ENCODE measurements around the gene IL23R. TPM values are rescaled to one million over a fixed set of nuclear protein-coding genes. Genes with fewer than 3 reads are reported as not detected.

The IL23R gene
- total RNA-seq, 1 experiment from 2014 or later: not detected

DNA sequence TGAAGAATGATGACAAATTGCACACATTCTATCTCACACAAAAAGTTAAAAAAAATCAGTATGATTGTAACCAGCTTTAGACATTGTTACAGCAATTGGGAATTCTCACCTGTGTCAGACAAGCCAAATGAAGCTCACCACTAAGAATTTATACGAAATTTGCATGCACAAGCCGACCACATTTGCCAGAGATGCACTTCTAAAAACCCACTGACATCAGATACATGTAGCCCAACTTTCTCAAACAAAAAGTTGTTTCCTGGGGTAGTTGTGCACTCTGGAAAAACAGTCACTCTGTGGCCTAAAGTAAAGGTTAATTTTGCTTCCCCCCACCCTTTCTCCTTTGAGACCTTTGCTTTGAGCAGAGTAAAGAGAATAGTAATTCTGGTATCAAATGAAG lies 73.5 kb downstream of the IL23R start:
- Histone ChIP-seq H2BK120ac (ENCODE audit: low read depth, low read length, poor library complexity, severe bottlenecking) (no peak overlapping the region), H4K5ac (ENCODE audit: insufficient read length, low read depth, low read length) (no peak overlapping the region), H3K79me1 (ENCODE audit: insufficient read depth, low read depth, low read length, poor library complexity, severe bottlenecking) (no peaks in the 10 kb centered on the region), H3K79me2 (ENCODE audit: insufficient read depth, low read length) (no peaks in the 10 kb centered on the region), H3K9ac (ENCODE audit: extremely low read depth, insufficient read length, low read length) (no peak overlapping the region), H3K23me2 (ENCODE audit: insufficient read length, low read depth, low read length, poor library complexity, severe bottlenecking) (no peaks in the 10 kb centered on the region), H3T11ph (ENCODE audit: low read length) (no peak overlapping the region), H3K14ac (ENCODE audit: insufficient read depth, low read length) (no peak overlapping the region), H4K20me1 (ENCODE audit: control insufficient read depth, insufficient read depth, insufficient read length) (no peaks in the 10 kb centered on the region), H4K8ac (replicated peaks; ENCODE audit: insufficient read length, low read depth, low read length) (no peak overlapping the region), H2AFZ (ENCODE audit: low read length) (no peak overlapping the region), H3K56ac (ENCODE audit: insufficient read length, low read depth, low read length) (no peak overlapping the region), H4K91ac (ENCODE audit: insufficient read length, low read depth, low read length) (no peak overlapping the region), H2BK20ac (ENCODE audit: low read depth, low read length, poor library complexity, severe bottlenecking) (no peak overlapping the region), H3K4ac (ENCODE audit: low read depth, low read length) (no peak overlapping the region), H3K18ac (ENCODE audit: insufficient read length, low read depth, low read length) (no peak overlapping the region), H3K4me1 (ENCODE audit: insufficient read depth, low read length) (no peaks in the 10 kb centered on the region), H2BK12ac (ENCODE audit: insufficient read length, low read depth, low read length) (no peak overlapping the region), H2BK15ac (ENCODE audit: low read depth, low read length) (no peak overlapping the region), H2AK5ac (ENCODE audit: insufficient read length, low read length) (no peak overlapping the region), H3K4me2 (ENCODE audit: insufficient read depth, insufficient read length, low read length) (no peak overlapping the region), H3K9me3 (ENCODE audit: control insufficient read depth, low read depth, low read length) (no peaks in the 10 kb centered on the region), H3K27ac (ENCODE audit: insufficient read length, low read depth, low read length) (no peak overlapping the region), H3K27me3 (ENCODE audit: insufficient read depth, low read length) (no peaks in the 10 kb centered on the region), H3K23ac (ENCODE audit: insufficient read length, low read depth, low read length) (no peak overlapping the region), H2BK5ac (ENCODE audit: insufficient read length, low read length) (no peak overlapping the region)
- no peak for DNase-seq
- Mint-ChIP-seq H3K36me3 (ENCODE audit: insufficient read depth in 1 of 3, low read depth in 3 of 3) (peaks cover 0 to 5% (median 0%) of the 10 kb centered on the region in 3 experiments; a peak in 3 of 7 replicates), H3K4me3 (no peak overlapping the region), H3K27me3 (ENCODE audit: low read depth) (peaks cover 3% of the 10 kb centered on the region; the same call in 1 of the 2 replicates), H3K4me1 (no peaks in the 10 kb centered on the region), H3K9me3 (peaks cover 9 to 16% of the 10 kb centered on the region in 2 experiments), H3K27ac (no peak overlapping the region)
- TF ChIP-seq, protein P1, sequence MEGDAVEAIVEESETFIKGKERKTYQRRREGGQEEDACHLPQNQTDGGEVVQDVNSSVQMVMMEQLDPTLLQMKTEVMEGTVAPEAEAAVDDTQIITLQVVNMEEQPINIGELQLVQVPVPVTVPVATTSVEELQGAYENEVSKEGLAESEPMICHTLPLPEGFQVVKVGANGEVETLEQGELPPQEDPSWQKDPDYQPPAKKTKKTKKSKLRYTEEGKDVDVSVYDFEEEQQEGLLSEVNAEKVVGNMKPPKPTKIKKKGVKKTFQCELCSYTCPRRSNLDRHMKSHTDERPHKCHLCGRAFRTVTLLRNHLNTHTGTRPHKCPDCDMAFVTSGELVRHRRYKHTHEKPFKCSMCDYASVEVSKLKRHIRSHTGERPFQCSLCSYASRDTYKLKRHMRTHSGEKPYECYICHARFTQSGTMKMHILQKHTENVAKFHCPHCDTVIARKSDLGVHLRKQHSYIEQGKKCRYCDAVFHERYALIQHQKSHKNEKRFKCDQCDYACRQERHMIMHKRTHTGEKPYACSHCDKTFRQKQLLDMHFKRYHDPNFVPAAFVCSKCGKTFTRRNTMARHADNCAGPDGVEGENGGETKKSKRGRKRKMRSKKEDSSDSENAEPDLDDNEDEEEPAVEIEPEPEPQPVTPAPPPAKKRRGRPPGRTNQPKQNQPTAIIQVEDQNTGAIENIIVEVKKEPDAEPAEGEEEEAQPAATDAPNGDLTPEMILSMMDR (conservative IDR thresholded peaks at IDR 0.05): no peak
- WGBS (ENCODE audit: extremely low coverage, insufficient read length, low lambda C conversion rate): no CpG with 5 or more reads among the region's 2 CpGs

All from H9 (cell line).